GM12878 (cell line): ENCODE measurements around the gene ADAM10. TPM values are rescaled to one million over a fixed set of nuclear protein-coding genes. Genes with fewer than 3 reads are reported as not detected.

Experiments
- ATAC-seq: fragments of 200-7000 bp; cut with Tn5 transposase; 3 replicates; pipeline ENCODE4 v1.9.1; 2020; ENCODE audit warnings: mild to moderate bottlenecking, moderate library complexity
- BruUV-seq: library from RNA; stranded (reverse); fragments of 400-500 nt; replicated peaks from 2 replicates; lab custom pipeline; 2021; lab: Mats Ljungman, UMichigan
- CTCF ChIA-PET: fragments of 300-600 bp; sonication (Branson Sonifier 250); formaldehyde crosslinking; extraction: SDS; loops from one replicate; lab custom pipeline; 2021; ENCODE audit warnings: inconsistent platforms; lab: Yijun Ruan, JAX
- POLR2A ChIA-PET: fragments of 350-600 bp; formaldehyde crosslinking; extraction: SDS; loops from one replicate; lab custom pipeline; 2021; ENCODE audit warnings: inconsistent platforms; lab: Charles Lee
- RAD21 ChIA-PET: fragments of 300-600 bp; sonication (Branson Sonifier 250); formaldehyde crosslinking; loops from one replicate; lab custom pipeline; 2023; ENCODE audit warnings: antibody characterized with exemption; ENCODE audit not compliant: unreplicated experiment; lab: Charles Lee
- SMC1A ChIA-PET: fragments of 300-600 bp; sonication (Branson Sonifier 250); formaldehyde crosslinking; loops from one replicate; lab custom pipeline; 2023; ENCODE audit not compliant: unreplicated experiment, uncharacterized antibody; lab: Charles Lee
- DNase-seq: peaks from one replicate; pipeline ENCODE4 v3.0.0-alpha.2; 2011; ENCODE audit warnings: low read depth, low spot score
- FAIRE-seq: peaks from 3 replicates; lab custom pipeline; 2011; peaks lifted over from hg19 to GRCh38; lab: Jason Lieb, UNC
- H2AFZ ChIP-seq: 2 replicates; pipeline ENCODE4 v1.6.0; 2011; ENCODE audit warnings: low read depth, low read length, control low read depth; ENCODE audit not compliant: control insufficient read depth
- H3K27ac ChIP-seq: 2 replicates; pipeline ENCODE4 v1.5.1; 2011; ENCODE audit warnings: control low read depth; ENCODE audit not compliant: control insufficient read depth, insufficient read depth
- H3K27me3 ChIP-seq, 2 experiments: replicated peaks in 1 of 2; 2 replicates each; pipeline versions ENCODE4 v1.6.0 to v1.6.1; 2011; ENCODE audit warnings: low read length in 1 of 2; ENCODE audit not compliant: control insufficient read depth in 2 of 2, insufficient read depth in 2 of 2
- H3K36me3 ChIP-seq, 2 experiments: 2 replicates each; pipeline ENCODE4 v1.5.1; 2011; ENCODE audit warnings: low read length in 1 of 2; ENCODE audit not compliant: control insufficient read depth in 2 of 2, insufficient read depth in 2 of 2
- H3K4me1 ChIP-seq: 2 replicates; pipeline ENCODE4 v1.6.1; 2011; ENCODE audit warnings: mild to moderate bottlenecking, low read length, moderate library complexity, mixed read lengths; ENCODE audit not compliant: control insufficient read depth, insufficient read depth
- H3K4me2 ChIP-seq: 2 replicates; pipeline ENCODE4 v1.6.0; 2011; ENCODE audit warnings: control low read depth; ENCODE audit not compliant: control insufficient read depth, insufficient read depth
- H3K4me3 ChIP-seq: fragments of 200-600 bp; sonication (generic); 2 replicates; pipeline ENCODE4 v1.5.1; 2016
- H3K79me2 ChIP-seq: 2 replicates; pipeline ENCODE4 v1.6.0; 2011; ENCODE audit warnings: low read length; ENCODE audit not compliant: control insufficient read depth, insufficient read depth
- H3K9ac ChIP-seq: 2 replicates; pipeline ENCODE4 v1.8.0; 2011; ENCODE audit warnings: low read length, control low read depth, mixed read lengths; ENCODE audit not compliant: control insufficient read depth, insufficient read depth
- H3K9me3 ChIP-seq: replicated peaks from 3 replicates; pipeline ENCODE4 v1.5.1; 2011; ENCODE audit warnings: mild to moderate bottlenecking, low read length; ENCODE audit not compliant: control insufficient read depth, insufficient read depth
- H4K20me1 ChIP-seq: 2 replicates; pipeline ENCODE4 v1.6.0; 2011; ENCODE audit not compliant: control insufficient read depth, insufficient read depth
- CBFB ChIP-seq: IDR thresholded peaks from 2 replicates; pipeline ENCODE4 v1.6.1; 2016; ENCODE audit warnings: antibody characterized with exemption, low read depth
- CEBPB ChIP-seq, 2 experiments: fragments of 150-350 bp in 1 of 2; IDR thresholded peaks; 2 replicates each; pipeline ENCODE4 v1.6.1; 2012 to 2014; ENCODE audit warnings: low read depth in 2 of 2, low read length in 2 of 2, borderline replicate concordance in 1 of 2, inconsistent platforms in 1 of 2
- E2F8 ChIP-seq: fragments of 450-650 bp; IDR thresholded peaks from 2 replicates; pipeline ENCODE4 v1.6.1; 2018; ENCODE audit warnings: mild to moderate bottlenecking, low read depth, moderate library complexity; ENCODE audit not compliant: partially characterized antibody
- FOXM1 ChIP-seq: IDR thresholded peaks from 2 replicates; pipeline ENCODE4 v1.6.1; 2012; ENCODE audit warnings: low read depth, mild to moderate bottlenecking, inconsistent platforms, low read length, moderate library complexity
- IKZF1 ChIP-seq: fragments of 450-650 bp; conservative IDR thresholded peaks from 2 replicates; pipeline ENCODE4 v1.6.1; 2017; ENCODE audit warnings: antibody characterized with exemption, mild to moderate bottlenecking
- PAX8 ChIP-seq: fragments of 450-650 bp; IDR thresholded peaks from 2 replicates; pipeline ENCODE4 v1.6.1; 2017; ENCODE audit warnings: mild to moderate bottlenecking, moderate library complexity
- RAD51 ChIP-seq: fragments of 450-650 bp; IDR thresholded peaks from 2 replicates; pipeline ENCODE4 v1.6.1; 2016; ENCODE audit warnings: moderate library complexity, mild to moderate bottlenecking, inconsistent platforms
- SIX5 ChIP-seq: IDR thresholded peaks from 2 replicates; pipeline ENCODE4 v1.6.1; 2011; ENCODE audit warnings: mild to moderate bottlenecking, low read depth, low read length, moderate library complexity; ENCODE audit not compliant: severe bottlenecking
- SMAD1 ChIP-seq: fragments of 450-650 bp; IDR thresholded peaks from 2 replicates; pipeline ENCODE4 v1.6.1; 2018; ENCODE audit warnings: mild to moderate bottlenecking, low read depth; ENCODE audit not compliant: partially characterized antibody
- SMAD5 ChIP-seq: IDR thresholded peaks from 2 replicates; pipeline ENCODE4 v1.6.1; 2016; ENCODE audit warnings: antibody characterized with exemption, low read depth
- SPI1 ChIP-seq: IDR thresholded peaks from 2 replicates; pipeline ENCODE4 v1.6.1; 2011; ENCODE audit warnings: low read depth, mild to moderate bottlenecking, low read length, moderate library complexity, borderline replicate concordance; ENCODE audit not compliant: insufficient read depth
- STAT1 ChIP-seq: fragments of 450-650 bp; conservative IDR thresholded peaks from 2 replicates; pipeline ENCODE4 v1.6.1; 2014; ENCODE audit warnings: antibody characterized with exemption, mild to moderate bottlenecking
- SUZ12 ChIP-seq: fragments of 200-600 bp; sonication (generic); IDR thresholded peaks from one replicate; pipeline ENCODE4 v1.6.1; 2018; ENCODE audit warnings: antibody characterized with exemption, mild to moderate bottlenecking; ENCODE audit not compliant: unreplicated experiment
- TCF12 ChIP-seq: IDR thresholded peaks from 2 replicates; pipeline ENCODE4 v1.6.1; 2011; ENCODE audit warnings: low read depth, mild to moderate bottlenecking, low read length
- ZNF24 ChIP-seq: fragments of 450-650 bp; IDR thresholded peaks from 2 replicates; pipeline ENCODE4 v1.6.1; 2017; ENCODE audit warnings: antibody characterized with exemption, mild to moderate bottlenecking
- ZNF384 ChIP-seq: IDR thresholded peaks from 2 replicates; pipeline ENCODE4 v1.6.1; 2012; ENCODE audit warnings: low read depth, mild to moderate bottlenecking, low read length, improper control_type of control experiment, borderline replicate concordance
- WGBS: methylation state at CpG from one replicate; pipeline ENCODE4 v1.1.6; 2016; ENCODE audit warnings: low lambda C conversion rate; ENCODE audit not compliant: insufficient replicate concordance, insufficient coverage; ENCODE audit errors: missing lambda C conversion rate; 5-methylcytosine and 5-hydroxymethylcytosine counted together
- in situ Hi-C: fragments of 300-500 bp; cut with MboI; formaldehyde crosslinking; loops from 9 replicates; pipeline ENCODE4 v1.14.3; 2018; ENCODE audit warnings: mixed read lengths
- intact Hi-C: fragments of 100-400 bp; cut with micrococcal nuclease; formaldehyde crosslinking; loops from one replicate; pipeline ENCODE4 v1.14.2; 2022; ENCODE audit not compliant: unreplicated experiment
- polyA plus RNA-seq, 11 experiments: library from polyadenylated mRNA; depleted of rRNA in 4 of 11; unstranded in 6 of 11; stranded (reverse) in 5 of 11; fragments of >200 nt; fragmentation: Nextera tagmentation in 4 of 11; fragmentation: Illumina TruSeq in 1 of 11; extraction: Ambion mirVana in 4 of 11; extraction: Trizol in 1 of 11; gene quantifications; 1 replicate in 1 of 11; 2 replicates in 10 of 11; pipeline versions ENCODE4 v1.2.1 to v1.2.3, GENCODE V29; 2011 to 2016; ENCODE audit warnings: inconsistent platforms in 2 of 11, missing spikeins in 2 of 11, low read depth in 1 of 11
- total RNA-seq, 4 experiments: library from RNA; depleted of rRNA in 3 of 4; stranded (reverse); fragments of >200 nt in 3 of 4; fragmentation: Illumina TruSeq in 1 of 4; extraction: Trizol in 1 of 4; gene quantifications; 2 replicates each; pipeline versions ENCODE4 v1.2.1 to v1.2.3, GENCODE V29; 2013 to 2021
- TF ChIP-seq, protein P1 (sequence below): fragments of 450-650 bp; IDR thresholded peaks from 2 replicates; pipeline ENCODE4 v1.6.1; 2016; ENCODE audit warnings: mild to moderate bottlenecking
- TF ChIP-seq, protein P2 (sequence below), 3 experiments: IDR thresholded peaks in 2 of 3; conservative IDR thresholded peaks in 1 of 3; 2 replicates each; pipeline ENCODE4 v1.5.1; 2011; ENCODE audit warnings: low read depth in 3 of 3, low read length in 3 of 3, mild to moderate bottlenecking in 3 of 3, control low read depth in 2 of 3, moderate library complexity in 2 of 3, inconsistent platforms in 1 of 3, mixed read lengths in 1 of 3; ENCODE audit not compliant: control insufficient read depth in 2 of 3, insufficient read depth in 1 of 3; ENCODE audit errors: extremely low read depth in 1 of 3

Gene ADAM10
- total and polyA plus RNA-seq, 10 of the 15 experiments (the other 5 are each of a cell fraction or from before 2014, with no cell fraction given) = 10.0 to 88.9 (median 51.7) TPM

DNA sequence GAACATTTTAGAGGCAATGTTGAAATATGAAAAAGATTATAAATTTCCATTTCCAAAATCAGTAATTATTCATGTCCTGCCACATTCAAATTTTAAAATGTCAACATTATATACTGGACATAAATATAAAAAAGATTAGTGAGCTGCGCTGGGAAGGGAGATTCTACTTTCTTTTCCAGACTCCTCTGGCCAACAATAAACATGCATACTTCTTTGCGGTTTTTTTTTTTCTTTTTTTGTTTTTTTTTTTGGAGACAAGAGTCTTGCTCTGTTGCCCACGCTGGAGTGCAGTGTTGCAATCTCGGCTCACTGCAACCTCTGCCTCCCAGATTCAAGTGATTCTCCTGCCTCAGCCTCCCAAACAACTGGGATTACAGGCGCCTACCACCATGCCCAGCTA lies 105.5 kb downstream of the ADAM10 start:
- ChIA-PET POLR2A (interaction anchor here (0.6 kb wide), 1 partner anchor 141 kb away, joined by 7 read pairs; no protein-coding TSS in a partner anchor), SMC1A (no interaction called here), CTCF (no interaction called here)
- BruUV-seq = no TSS peak
- H3K4me1 ChIP-seq = no peaks in the 10 kb centered on the region
- no peak overlapping the region for H3K27ac ChIP-seq
- 97% methylated on average over 5 of the region's 5 CpGs for WGBS
- peaks cover 0 to 9% of the 10 kb centered on the region in 2 experiments; a peak in 1 of 4 replicates for H3K36me3 ChIP-seq
- no peak overlapping the region for H3K4me2 ChIP-seq
- no peaks in the 10 kb centered on the region for H3K27me3 ChIP-seq
- intact Hi-C loops = no loop called here
- no peak for FAIRE-seq
- no peak for DNase-seq
- TF ChIP-seq SMAD1 = no peak
- no peak for TF ChIP-seq STAT1
- TF ChIP-seq ZNF384 = no peak
- TF ChIP-seq RAD51 = no peak
- no peak for TF ChIP-seq SIX5
- TF ChIP-seq CEBPB (IDR thresholded peaks at IDR 0.05; ENCODE audit: borderline replicate concordance in 1 of 2, low read depth in 2 of 2, low read length in 2 of 2) = no peak
- no peak for TF ChIP-seq SPI1
- TF ChIP-seq PAX8 = no peak
- no peak for TF ChIP-seq E2F8
- no peak for TF ChIP-seq TCF12
- no peak for TF ChIP-seq SUZ12
- TF ChIP-seq FOXM1 = no peak
- TF ChIP-seq IKZF1 = no peak
- TF ChIP-seq ZNF24 = no peak
- TF ChIP-seq, protein P1, sequence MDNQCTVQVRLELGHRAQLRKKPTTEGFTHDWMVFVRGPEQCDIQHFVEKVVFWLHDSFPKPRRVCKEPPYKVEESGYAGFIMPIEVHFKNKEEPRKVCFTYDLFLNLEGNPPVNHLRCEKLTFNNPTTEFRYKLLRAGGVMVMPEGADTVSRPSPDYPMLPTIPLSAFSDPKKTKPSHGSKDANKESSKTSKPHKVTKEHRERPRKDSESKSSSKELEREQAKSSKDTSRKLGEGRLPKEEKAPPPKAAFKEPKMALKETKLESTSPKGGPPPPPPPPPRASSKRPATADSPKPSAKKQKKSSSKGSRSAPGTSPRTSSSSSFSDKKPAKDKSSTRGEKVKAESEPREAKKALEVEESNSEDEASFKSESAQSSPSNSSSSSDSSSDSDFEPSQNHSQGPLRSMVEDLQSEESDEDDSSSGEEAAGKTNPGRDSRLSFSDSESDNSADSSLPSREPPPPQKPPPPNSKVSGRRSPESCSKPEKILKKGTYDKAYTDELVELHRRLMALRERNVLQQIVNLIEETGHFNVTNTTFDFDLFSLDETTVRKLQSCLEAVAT = no peak
- no peak for TF ChIP-seq SMAD5
- TF ChIP-seq CBFB = no peak
- TF ChIP-seq, protein P2, sequence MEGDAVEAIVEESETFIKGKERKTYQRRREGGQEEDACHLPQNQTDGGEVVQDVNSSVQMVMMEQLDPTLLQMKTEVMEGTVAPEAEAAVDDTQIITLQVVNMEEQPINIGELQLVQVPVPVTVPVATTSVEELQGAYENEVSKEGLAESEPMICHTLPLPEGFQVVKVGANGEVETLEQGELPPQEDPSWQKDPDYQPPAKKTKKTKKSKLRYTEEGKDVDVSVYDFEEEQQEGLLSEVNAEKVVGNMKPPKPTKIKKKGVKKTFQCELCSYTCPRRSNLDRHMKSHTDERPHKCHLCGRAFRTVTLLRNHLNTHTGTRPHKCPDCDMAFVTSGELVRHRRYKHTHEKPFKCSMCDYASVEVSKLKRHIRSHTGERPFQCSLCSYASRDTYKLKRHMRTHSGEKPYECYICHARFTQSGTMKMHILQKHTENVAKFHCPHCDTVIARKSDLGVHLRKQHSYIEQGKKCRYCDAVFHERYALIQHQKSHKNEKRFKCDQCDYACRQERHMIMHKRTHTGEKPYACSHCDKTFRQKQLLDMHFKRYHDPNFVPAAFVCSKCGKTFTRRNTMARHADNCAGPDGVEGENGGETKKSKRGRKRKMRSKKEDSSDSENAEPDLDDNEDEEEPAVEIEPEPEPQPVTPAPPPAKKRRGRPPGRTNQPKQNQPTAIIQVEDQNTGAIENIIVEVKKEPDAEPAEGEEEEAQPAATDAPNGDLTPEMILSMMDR (IDR thresholded peaks at IDR 0.05 in 2 of 3, conservative IDR thresholded peaks at IDR 0.05 in 1 of 3; ENCODE audit: control insufficient read depth in 2 of 3, extremely low read depth in 1 of 3, insufficient read depth in 1 of 3, low read depth in 3 of 3, low read length in 3 of 3) = no peak
- TF ChIP-seq, all 136 proteins: peak for 0
- no peaks in the 10 kb centered on the region for H3K9me3 ChIP-seq
- H3K9ac ChIP-seq = no peak overlapping the region
- RAD21 ChIA-PET = no interaction called here
- in situ Hi-C loops = no loop called here
- H4K20me1 ChIP-seq = no peaks in the 10 kb centered on the region
- ATAC-seq = no peak
- no peak overlapping the region for H3K4me3 ChIP-seq
- H3K79me2 ChIP-seq = no peaks in the 10 kb centered on the region
- H2AFZ ChIP-seq = no peak overlapping the region
